Measurements from ENCODE around the gene ANKRD44. TPM values are rescaled to one million over a fixed set of nuclear protein-coding genes. Genes with fewer than 3 reads are reported as not detected.

Gene ANKRD44
- total RNA-seq, 4 donors from 2014 or later: 9.1 to 20.8 (median 14.9) TPM

- DNase-seq (ENCODE audit: low spot score in 2 of 2): no peak
- H3K4me3 ChIP-seq (ENCODE audit: low read depth, poor library complexity, severe bottlenecking): no peak overlapping the region
- intact Hi-C loops (cut with DNase I; ENCODE audit: low total_unique reads): no loop called here
- WGBS, 2 donors: 94 to 95% methylated on average over 1 of the region's 1 CpG
- TF ChIP-seq CTCF (IDR thresholded peaks at IDR 0.05): no peak
- TF ChIP-seq POLR2A (IDR thresholded peaks at IDR 0.05): no peak
These were observed 318.1 kb downstream of the ANKRD44 start for GRCh38 chr2:196992466-196992865.

DNA sequence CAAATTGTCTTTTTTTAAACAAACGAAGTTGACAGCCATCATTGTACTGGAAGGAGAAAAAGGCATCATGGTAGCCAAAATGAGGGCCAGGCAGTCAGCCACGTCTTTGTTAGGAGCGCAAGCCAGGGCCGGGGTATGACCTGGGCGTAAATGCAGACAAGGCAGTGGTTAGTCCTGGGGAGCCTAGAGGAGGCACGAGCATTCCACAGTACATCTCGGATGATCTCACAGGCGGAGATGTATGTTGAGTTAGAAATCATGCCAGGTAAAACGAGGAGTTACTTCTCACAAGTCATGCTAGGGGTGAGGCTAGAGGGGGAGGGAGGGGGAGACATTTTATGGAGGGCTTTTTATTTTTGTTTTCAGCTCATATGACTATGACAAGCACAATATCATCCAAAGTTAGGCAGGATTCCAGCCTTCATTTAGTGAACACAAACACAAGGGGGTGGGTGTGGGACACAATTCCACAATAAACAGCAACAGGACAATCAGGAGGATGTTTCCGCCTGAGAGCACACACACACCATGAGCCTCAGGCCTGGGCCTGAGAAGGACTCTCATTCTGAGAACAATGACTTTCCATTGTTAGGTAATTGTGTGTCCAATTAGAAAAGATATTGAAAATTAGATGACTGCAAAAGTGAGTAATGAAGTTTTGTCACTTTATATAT, 319.7 kb downstream of the ANKRD44 start:
- TF ChIP-seq CTCF (IDR thresholded peaks at IDR 0.05): no peak
- TF ChIP-seq POLR2A (IDR thresholded peaks at IDR 0.05): no peak
- H3K4me3 ChIP-seq (ENCODE audit: low read depth, poor library complexity, severe bottlenecking): no peak overlapping the region
- intact Hi-C loops (cut with DNase I; ENCODE audit: low total_unique reads): no loop called here
- WGBS, 2 donors: 92 to 96% methylated on average over 10 of the region's 10 CpGs
- DNase-seq (ENCODE audit: low spot score in 2 of 2): no peak

GRCh38 chr2:196990092-196990491, 320.5 kb downstream of the ANKRD44 start:
- DNase-seq (ENCODE audit: low spot score in 2 of 2): no peak
- WGBS, 2 donors: 91 to 98% methylated on average over 1 of the region's 1 CpG
- no peak overlapping the region for H3K4me3 ChIP-seq (ENCODE audit: low read depth, poor library complexity, severe bottlenecking)
- intact Hi-C loops (cut with DNase I; ENCODE audit: low total_unique reads): no loop called here
- no peak for TF ChIP-seq POLR2A (IDR thresholded peaks at IDR 0.05)
- TF ChIP-seq CTCF (IDR thresholded peaks at IDR 0.05): no peak

GRCh38 chr2:196989496-196989895, 321.1 kb downstream of the ANKRD44 start:
- 83 to 87% methylated on average over 4 of the region's 4 CpGs for WGBS, 2 donors
- no peak overlapping the region for H3K4me3 ChIP-seq (ENCODE audit: low read depth, poor library complexity, severe bottlenecking)
- TF ChIP-seq POLR2A (IDR thresholded peaks at IDR 0.05) (no peak), CTCF (IDR thresholded peaks at IDR 0.05) (no peak)
- no peak for DNase-seq (ENCODE audit: low spot score in 2 of 2)
- intact Hi-C loops (cut with DNase I; ENCODE audit: low total_unique reads): no loop called here

DNA sequence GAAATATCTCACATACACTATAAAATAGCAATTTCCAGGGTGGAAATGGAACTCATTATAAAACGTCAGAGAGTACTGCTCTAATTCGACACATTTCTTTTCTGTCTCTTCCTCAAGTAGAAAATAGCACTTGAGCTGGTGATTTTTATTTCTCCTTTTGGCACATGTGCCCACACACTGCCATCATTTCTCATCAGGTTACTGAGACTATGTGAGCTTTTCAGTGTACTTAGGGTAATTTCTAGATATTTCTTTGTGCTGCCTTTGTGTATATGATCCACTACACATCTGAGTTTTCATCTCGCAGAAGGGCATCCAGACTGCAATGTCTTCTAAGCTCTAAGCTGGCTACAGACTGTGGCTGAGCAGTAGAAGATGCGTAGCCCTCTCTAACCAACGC, 321.9 kb downstream of the ANKRD44 start:
- 70 to 71% methylated on average over 5 of the region's 5 CpGs for WGBS, 2 donors
- DNase-seq (ENCODE audit: low spot score in 2 of 2): no peak
- no peak overlapping the region for H3K4me3 ChIP-seq (ENCODE audit: low read depth, poor library complexity, severe bottlenecking)
- no peak for TF ChIP-seq CTCF (IDR thresholded peaks at IDR 0.05)
- no peak for TF ChIP-seq POLR2A (IDR thresholded peaks at IDR 0.05)
- intact Hi-C loops (cut with DNase I; ENCODE audit: low total_unique reads): no loop called here
